Thyroid gland (tissue), 4 donors: ENCODE results near the gene LRIT1.

ENCODE experiments used
- CTCF ChIP-seq, 6 experiments: fragments of 200-600 bp in 3 of 6; fragments of 450-650 bp in 3 of 6; sonication (generic) in 3 of 6; IDR thresholded peaks; one replicate each; pipeline ENCODE4 v1.5.1; 2016 to 2019; ENCODE audit warnings: antibody characterized with exemption in 6 of 6, mild to moderate bottlenecking in 2 of 6, inconsistent platforms in 1 of 6, moderate library complexity in 1 of 6
- POLR2A ChIP-seq, 2 donors: fragments of 450-650 bp; IDR thresholded peaks; one replicate each; pipeline ENCODE4 v1.6.1; 2017; ENCODE audit warnings: antibody characterized with exemption in 2 of 2, mild to moderate bottlenecking in 2 of 2, moderate library complexity in 1 of 2

GRCh38 chr10:84213076-84213475 lies 28.3 kb downstream of the LRIT1 start:
- TF ChIP-seq POLR2A (IDR thresholded peaks at IDR 0.05), result no peak
- TF ChIP-seq CTCF (IDR thresholded peaks at IDR 0.05), result no peak
